Germinal center (tissue), 1 donor: ENCODE measurements around the gene SUGP1.

ENCODE experiments used
- DNase-seq: peaks from one replicate; pipeline ENCODE4 v3.0.0; 2012; ENCODE audit warnings: mixed read lengths, low spot score

The SUGP1 gene

GRCh38 chr19:19296953-19297689, 23.2 kb downstream of the SUGP1 start:
- DNase-seq = no peak

GRCh38 chr19:19294914-19295313, 25.4 kb downstream of the SUGP1 start:
- no peak for DNase-seq

GRCh38 chr19:19292607-19293006, 27.7 kb downstream of the SUGP1 start:
- DNase-seq = no peak

GRCh38 chr19:19285686-19286085, 34.6 kb downstream of the SUGP1 start:
- no peak for DNase-seq

- DNase-seq = no peak
Measured at GRCh38 chr19:19280561-19280960, 39.7 kb downstream of the SUGP1 start.

- DNase-seq = no peak
Measured at GRCh38 chr19:19279853-19280252, 40.5 kb downstream of the SUGP1 start.

- DNase-seq = no peak
Measured at GRCh38 chr19:19279062-19279612, 41.2 kb downstream of the SUGP1 start.

- no peak for DNase-seq
Measured at GRCh38 chr19:19278315-19278714, 42.0 kb downstream of the SUGP1 start.

- DNase-seq = no peak
Measured at GRCh38 chr19:19276851-19277250, 43.5 kb downstream of the SUGP1 start.

GRCh38 chr19:19276386-19276785, 43.9 kb downstream of the SUGP1 start:
- DNase-seq = no peak

GRCh38 chr19:19274716-19275565, 45.4 kb downstream of the SUGP1 start:
- no peak for DNase-seq

- peak; percentile 1 for DNase-seq
Measured at GRCh38 chr19:19274146-19274545, 46.2 kb downstream of the SUGP1 start.

- DNase-seq = peak; percentile 3
Measured at GRCh38 chr19:19271828-19272599, 48.3 kb downstream of the SUGP1 start.

GRCh38 chr19:19270749-19271571, 49.3 kb downstream of the SUGP1 start:
- DNase-seq = peak; percentile 2

- peak; percentile 3 for DNase-seq
Measured at GRCh38 chr19:19269952-19270694, 50.2 kb downstream of the SUGP1 start.

GRCh38 chr19:19268453-19269385, 51.6 kb downstream of the SUGP1 start:
- DNase-seq = no peak

- no peak for DNase-seq
Measured at GRCh38 chr19:19267305-19267704, 53.0 kb downstream of the SUGP1 start.

GRCh38 chr19:19263886-19264487, 56.3 kb downstream of the SUGP1 start:
- no peak for DNase-seq
